NCI-H526 treated with DMSO at 0.1 percent for 48 hours (cell line): Measurements from ENCODE around the gene DOCK9.
"Not testable (repeated sequence)": the region's sequence is repeated elsewhere in the genome, so short reads cannot be mapped to it uniquely, and the experiment has no call there.

Experiments
- DNase-seq: peaks from one replicate; lab custom pipeline; 2025; lab: John Stamatoyannopoulos, UW

DOCK9 gene

GRCh38 chr13:98772794-98773452 is 204.9 kb downstream of the DOCK9 start:
- DNase-seq, result no peak

DNA sequence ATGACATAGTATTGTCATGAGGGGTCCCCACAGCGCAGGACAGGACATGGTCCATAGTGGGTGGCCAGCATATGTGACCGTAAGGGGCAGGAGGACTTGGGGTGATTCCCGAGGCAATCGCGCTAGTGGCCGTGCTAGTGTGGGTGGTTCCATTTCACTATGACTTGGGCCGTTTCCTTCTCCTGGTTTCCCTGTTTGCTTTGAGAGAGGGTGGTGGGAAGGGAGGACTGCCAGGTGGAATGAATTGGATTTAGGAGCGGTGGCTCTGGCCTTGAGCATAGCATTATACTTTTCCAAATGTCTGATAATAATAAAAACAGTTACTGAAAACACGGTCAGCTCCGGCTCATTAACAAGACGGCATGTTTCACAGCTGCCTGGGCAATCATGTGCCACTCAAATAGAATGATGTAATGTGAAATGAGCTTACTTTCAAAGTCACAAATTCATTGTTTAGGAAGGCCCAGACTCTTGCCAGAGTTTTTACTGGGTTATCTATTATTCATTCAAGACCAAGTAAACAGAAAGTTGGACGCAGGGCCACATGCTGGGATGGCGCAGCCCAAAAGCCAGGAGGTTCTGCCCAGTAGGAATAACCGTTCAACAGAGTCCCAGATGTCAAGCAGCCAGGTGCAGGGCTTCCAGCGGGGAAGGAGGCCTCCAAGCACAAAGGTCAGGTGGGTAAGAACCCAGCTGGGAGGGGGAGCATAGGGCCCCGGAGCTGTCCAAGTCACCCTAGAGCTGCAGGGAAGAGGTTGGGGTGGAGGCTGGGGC is 205.8 kb downstream of the DOCK9 start:
- no peak for DNase-seq

DNA sequence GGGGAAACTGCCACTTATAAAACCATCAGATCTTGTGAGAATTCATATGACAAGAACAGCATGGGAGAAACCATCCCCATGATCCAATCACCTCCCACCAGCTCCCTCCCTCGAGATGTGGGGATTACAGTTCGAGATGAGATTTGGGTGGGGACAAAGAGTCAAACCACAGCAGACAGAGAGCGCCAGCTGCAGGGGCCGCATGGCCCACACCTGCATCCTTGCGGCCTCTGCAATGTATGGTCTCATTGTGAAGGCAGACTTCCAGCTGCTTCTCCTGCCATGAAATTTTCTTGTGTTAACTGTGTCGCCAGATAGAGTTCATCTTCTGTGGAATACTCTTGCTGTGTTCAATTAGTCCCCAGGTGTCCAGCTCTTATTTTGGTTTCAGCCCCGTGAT is 208.1 kb downstream of the DOCK9 start:
- DNase-seq, result no peak

DNA sequence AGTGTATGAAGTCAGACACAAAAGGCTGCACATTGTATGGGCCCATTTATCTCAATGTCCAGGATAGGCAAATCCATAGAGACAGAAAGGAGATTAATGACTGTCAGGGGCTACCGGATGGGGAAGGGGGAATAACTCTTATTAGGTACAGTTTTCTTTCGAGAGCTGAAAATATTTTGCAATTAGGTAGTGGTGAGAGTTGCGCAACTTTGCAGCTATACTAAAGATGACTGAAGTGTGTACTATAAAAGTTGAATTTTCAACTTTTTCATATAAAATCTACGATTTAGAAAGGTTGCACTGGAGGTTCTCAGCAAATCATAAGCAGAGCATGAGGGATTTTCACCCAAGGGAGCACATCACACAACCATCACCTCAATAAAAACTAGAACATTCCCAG is 209.3 kb downstream of the DOCK9 start:
- DNase-seq, result no peak

DNA sequence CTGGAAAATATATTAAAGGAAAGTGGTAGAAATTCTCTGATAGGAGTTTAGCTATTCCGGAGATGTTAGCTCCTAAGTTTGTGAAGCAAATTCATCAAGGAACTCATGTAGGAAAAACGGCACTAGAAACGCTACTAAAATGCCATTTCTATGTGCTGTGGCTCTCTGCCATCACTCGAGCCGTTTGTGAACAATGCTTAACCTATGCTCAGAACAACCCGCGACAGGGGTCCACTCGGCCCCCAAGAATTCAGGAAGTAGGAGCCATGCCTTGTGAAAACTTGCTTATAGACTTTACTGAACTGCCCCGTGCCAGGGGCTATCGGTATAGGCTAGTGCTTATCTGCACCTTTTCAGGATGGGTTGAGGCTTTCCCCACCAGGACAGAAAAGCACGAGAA is 211.2 kb downstream of the DOCK9 start:
- DNase-seq, result no peak

DNA sequence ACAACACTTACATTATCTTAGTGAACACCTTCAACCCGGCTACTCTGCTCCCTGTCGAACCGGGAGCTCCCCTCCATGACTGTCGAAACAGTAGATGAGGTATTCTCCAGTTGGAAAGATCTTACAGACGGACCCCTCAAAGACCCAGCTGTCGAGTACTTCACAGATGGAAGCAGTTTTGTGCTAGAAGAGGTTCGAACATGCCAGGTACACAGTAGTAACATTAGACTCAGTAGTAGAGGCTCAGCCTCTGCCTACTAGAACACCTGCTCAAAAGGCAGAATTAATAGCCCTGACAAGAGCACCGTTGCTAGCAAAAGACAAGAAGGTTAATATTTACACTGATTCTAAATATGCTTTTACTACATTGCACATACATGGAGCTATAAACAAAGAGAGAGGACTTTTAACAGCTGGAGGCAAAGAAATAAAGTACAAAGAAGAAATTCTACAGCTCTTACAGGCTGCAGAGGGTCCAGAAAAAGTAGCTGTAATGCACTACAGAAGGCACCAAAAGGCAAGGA is 211.8 kb downstream of the DOCK9 start:
- DNase-seq, result no peak

GRCh38 chr13:98761986-98762616 is 215.8 kb downstream of the DOCK9 start:
- DNase-seq, result no peak

DNA sequence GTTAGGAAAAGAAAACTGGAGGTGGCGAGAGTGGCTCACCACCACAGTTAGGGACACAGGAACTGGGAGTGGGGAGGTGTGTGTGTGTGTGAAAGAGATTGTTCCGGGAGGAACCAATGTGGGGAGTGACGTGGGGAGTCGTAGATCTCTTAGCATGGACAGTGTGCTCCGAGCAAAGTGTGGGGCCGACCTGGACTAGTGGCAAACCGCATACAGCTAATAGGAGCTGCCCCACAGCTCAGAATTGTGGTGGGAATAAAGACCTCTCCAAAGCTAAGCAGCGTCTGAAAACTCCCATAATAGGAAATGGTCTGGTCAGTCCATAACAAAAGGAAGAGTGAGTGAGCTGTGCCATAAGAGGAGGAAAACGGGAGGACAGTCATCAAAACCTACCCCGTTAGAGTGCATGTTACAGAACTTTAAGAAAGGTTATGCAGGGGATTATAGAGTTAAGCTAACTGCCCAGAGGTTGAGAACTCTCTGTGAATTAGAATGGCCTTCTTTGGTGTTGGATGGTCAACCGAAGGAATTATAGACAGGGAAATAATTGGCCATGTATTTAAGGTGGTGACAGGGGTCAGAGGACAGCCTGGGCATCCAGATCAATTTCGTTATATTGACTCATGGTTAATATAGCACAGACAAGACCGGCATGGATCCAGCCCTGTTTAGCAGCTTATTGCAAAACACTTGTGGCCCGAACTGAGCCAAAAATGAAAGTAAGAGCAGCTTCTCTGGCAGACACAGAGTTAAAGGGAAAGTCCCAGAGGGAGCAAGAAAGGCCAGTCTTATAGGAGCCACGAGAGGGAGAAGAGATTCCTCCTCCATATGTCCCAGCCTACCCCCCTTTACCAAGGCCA is 216.5 kb downstream of the DOCK9 start:
- DNase-seq, result no peak

DNA sequence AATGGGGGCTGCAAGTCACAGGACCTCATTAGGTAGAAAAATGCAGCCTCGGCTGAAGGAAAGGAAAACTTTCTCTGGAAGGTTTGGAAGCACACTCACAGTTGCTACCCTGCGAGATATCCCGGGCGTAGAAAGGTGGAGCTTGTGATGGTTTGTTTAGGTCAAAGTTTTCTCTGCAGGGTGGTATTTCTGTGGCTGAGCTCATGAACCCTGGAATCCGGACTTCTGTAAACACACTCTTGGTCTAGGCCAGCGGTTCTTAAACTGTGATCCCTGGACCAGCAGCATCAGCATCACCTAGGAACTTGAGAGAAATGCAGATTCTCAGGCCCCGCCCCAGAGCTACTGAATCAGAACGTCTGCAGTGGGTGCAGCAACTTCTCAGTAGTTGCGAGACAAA is 222.1 kb downstream of the DOCK9 start:
- DNase-seq, result no peak

DNA sequence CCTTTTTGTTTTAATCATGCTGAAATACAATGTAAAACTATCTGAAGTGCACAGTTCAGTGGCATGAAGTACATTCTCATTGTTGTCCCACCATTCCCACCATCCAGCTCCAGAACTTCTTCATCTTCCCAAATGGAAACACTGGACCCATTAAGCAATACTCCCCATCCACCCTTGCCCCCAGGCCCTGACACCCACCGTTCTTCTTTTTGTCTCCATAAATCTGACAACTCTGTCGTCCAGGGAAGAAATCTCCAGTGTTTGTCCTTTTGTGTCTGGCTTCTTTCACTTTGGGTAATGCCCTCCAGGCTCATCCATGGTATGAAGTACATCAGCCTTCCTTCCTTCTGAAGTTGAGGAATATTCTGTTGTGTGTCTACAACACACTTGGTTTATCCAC is 222.7 kb downstream of the DOCK9 start:
- DNase-seq, result no peak

DNA sequence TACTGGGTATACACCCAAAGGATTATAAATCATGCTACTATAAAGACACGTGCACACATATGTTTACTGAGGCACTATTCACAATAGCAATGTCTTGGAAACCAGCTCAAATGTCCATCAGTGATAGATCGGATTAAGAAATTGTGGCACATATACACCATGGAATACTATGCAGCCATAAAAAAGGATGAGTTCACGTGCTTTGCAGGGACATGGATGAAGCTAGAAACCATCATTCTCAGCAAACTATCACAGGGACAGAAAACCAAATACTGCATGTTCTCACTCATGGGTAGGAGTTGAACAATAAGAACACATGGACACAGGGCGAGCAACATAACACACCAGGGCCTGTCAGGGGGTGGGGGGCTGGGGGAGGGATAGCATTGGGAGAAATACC is 223.4 kb downstream of the DOCK9 start:
- not testable (repeated sequence) for DNase-seq

DNA sequence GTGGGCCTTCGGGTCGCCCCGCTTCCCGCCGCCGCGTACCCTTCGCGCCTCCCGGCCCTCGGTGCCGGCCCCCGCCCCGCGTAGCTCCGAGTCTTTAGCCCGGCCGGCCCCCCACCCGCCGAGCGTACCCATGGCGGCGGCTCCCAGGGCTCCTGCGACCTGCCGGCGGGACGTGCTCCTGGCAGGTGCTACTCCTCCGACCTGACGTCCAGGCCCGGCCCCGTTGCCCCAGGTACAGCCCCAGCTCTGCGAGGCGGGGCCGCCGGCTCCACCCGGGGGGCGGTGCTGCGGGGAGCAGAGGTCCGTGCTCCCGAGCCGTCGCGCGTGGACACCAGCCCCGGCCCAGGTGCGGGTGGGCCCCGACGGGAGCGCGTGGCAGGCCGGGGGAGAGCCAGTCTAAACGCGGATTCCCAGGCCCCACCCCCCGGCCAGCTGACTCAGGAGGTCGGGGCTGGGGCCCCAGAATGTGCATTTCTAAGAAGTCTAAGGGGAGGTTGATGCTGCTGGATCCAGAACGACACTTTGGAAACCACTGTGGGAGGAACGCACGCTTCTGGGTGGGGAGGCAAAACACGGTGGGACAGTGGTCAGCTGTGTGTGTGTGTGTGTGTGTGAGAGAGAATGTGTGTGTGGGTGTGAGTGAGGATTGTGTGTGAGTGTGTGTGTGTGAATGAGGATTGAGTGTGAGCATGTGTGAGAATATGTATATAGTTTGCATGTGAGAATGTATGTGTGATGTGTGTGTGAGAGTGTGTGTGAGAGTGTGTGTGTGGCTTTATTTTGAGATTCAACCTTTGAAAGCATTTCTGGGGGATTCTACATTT is 225.2 kb downstream of the DOCK9 start, which contains the start of gene SLC15A1:
TSS of gene SLC15A1 (minus strand) at position 206 of the 824 bp plus-strand sequence. CDS start at position 132, 74 bp downstream.
- no peak for DNase-seq

DNA sequence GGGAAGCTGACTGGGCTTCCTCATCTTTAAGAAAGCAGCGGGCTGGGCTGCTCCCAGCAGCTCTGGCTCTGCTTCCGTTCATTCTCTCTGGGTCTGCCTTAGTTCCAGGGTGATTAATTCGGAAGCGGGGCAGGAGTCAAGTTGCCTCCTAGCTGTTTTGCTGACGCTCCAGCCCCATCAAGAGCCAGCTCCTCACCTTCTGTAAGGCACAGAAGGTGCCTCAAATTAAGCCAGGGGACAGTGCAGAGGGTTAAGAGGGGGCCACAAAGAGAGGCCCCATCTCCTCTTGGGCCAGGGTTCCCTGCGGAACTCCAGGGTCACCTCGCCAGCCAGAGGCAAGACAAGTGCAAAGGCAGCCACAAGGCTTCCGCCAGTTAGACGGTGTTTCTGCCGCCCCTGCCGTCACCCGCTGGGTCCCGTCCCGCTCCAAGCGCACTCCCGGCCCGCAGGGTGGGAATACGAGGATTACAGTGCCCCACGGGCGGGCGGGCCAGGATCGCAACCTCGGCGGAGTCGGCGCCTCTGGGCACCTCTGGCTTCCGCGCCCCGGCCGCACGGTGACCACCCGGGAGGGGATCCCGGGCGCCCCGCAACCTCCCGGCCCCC is 225.9 kb downstream of the DOCK9 start:
- DNase-seq, result no peak

- DNase-seq, result no peak
Observed at GRCh38 chr13:98751367-98751782, 226.5 kb downstream of the DOCK9 start.

DNA sequence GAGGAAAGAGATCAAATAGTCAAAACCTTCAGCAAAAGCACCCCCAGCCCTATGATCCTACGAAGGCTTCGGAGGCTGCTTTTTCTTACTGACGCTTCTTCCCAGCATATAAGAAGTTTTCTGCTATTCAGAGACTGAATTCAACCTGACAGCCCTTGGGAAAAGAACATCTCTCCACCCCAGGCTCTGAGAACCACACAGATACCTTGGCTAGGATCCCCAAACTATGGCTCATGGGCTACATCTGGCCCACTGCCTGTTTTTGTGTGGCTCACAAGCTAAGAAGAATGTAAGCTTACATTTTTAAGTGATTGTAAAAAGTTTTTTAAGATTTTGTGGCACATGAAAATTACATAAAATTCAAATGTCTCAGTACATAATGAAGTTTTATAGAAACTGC is 228.4 kb downstream of the DOCK9 start:
- no peak for DNase-seq

DNA sequence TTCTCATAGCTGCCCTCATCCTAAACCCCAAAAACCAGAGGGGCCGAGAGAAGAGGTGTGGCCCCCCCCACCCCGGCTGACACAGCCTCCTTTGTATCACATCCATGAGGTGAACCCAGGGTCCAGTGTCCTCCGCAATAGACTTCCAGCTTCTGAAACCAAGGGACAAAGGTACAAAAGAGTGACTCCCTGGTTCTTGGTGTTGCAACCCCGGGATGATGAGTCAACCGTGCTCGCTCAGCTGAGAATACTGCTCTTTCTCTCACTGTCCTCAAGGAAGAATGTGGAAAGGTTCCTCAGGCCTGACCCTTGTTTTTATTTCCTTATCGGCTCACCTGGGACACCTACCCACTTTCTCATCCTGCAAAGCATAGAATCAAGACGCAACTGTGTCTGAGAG is 230.9 kb downstream of the DOCK9 start:
- DNase-seq, result no peak
